B cell (primary cell): ENCODE measurements around the gene PET100. TPM values are rescaled to one million over a fixed set of nuclear protein-coding genes. Genes with fewer than 3 reads are reported as not detected.

Experiments used
- ATAC-seq: fragments of 200-7000 bp; cut with Tn5 transposase; one replicate; pipeline ENCODE4 v1.10.0; 2021; ENCODE audit warnings: low read depth, mild to moderate bottlenecking, moderate number of reproducible peaks, moderate library complexity
- CTCF ChIA-PET: fragments of 350-600 bp; sonication (Branson Sonifier 250); formaldehyde crosslinking; loops from one replicate; lab custom pipeline; 2021; ENCODE audit warnings: antibody characterized with exemption, inconsistent platforms; lab: Charles Lee
- POLR2A ChIA-PET: fragments of 350-600 bp; sonication (Branson Sonifier 250); formaldehyde crosslinking; loops from one replicate; lab custom pipeline; 2021; ENCODE audit warnings: antibody characterized with exemption; lab: Charles Lee
- DNase-seq: peaks from one replicate; pipeline ENCODE4 v3.0.0; 2013
- H2AFZ ChIP-seq: 2 replicates; pipeline ENCODE4 v1.6.1; 2012; ENCODE audit warnings: mild to moderate bottlenecking, low read depth, low read length; ENCODE audit not compliant: insufficient read depth, poor library complexity, severe bottlenecking
- H3K27ac ChIP-seq, 2 donors: 1 replicate in 1 of 2; 2 replicates in 1 of 2; pipeline ENCODE4 v1.5.1; 2012 to 2013; ENCODE audit warnings: low read length in 2 of 2, mild to moderate bottlenecking in 2 of 2, moderate library complexity in 1 of 2
- H3K27me3 ChIP-seq, 4 experiments: fragments of 200-600 bp in 1 of 4; sonication (generic) in 1 of 4; replicated peaks in 1 of 4; 1 replicate in 2 of 4; 2 replicates in 2 of 4; pipeline versions ENCODE4 v1.6.1 to v1.7.0; 2013 to 2016; ENCODE audit warnings: low read length in 3 of 4, mild to moderate bottlenecking in 2 of 4, mixed read lengths in 1 of 4, moderate library complexity in 1 of 4; ENCODE audit not compliant: insufficient read depth in 4 of 4, control insufficient read depth in 3 of 4; ENCODE audit errors: control extremely low read depth in 1 of 4
- H3K36me3 ChIP-seq, 2 experiments: replicated peaks in 1 of 2; 1 replicate in 1 of 2; 2 replicates in 1 of 2; pipeline versions ENCODE4 v1.6.1 to v1.7.1; 2013; ENCODE audit warnings: low read length in 1 of 2; ENCODE audit not compliant: insufficient read depth in 2 of 2, control insufficient read depth in 1 of 2; ENCODE audit errors: control extremely low read depth in 1 of 2, extremely low read depth in 1 of 2
- H3K4me1 ChIP-seq, 2 donors: fragments of 200-600 bp in 1 of 2; sonication (generic) in 1 of 2; 1 replicate in 1 of 2; 2 replicates in 1 of 2; pipeline versions ENCODE4 v1.5.1 to v1.6.1; 2013 to 2017; ENCODE audit warnings: low read length in 2 of 2; ENCODE audit not compliant: control insufficient read depth in 2 of 2, insufficient read depth in 2 of 2
- H3K4me2 ChIP-seq: replicated peaks from 2 replicates; pipeline ENCODE3; 2012; ENCODE audit warnings: mild to moderate bottlenecking, low read depth, low read length; ENCODE audit not compliant: poor library complexity, severe bottlenecking
- H3K4me3 ChIP-seq, 5 experiments: fragments of 200-600 bp in 1 of 5; sonication (generic) in 1 of 5; 1 replicate in 3 of 5; 2 replicates in 2 of 5; pipeline versions ENCODE4 v1.5.1 to v1.7.0; 2011 to 2016; ENCODE audit warnings: low read length in 4 of 5, mild to moderate bottlenecking in 4 of 5, low read depth in 2 of 5, control low read depth in 1 of 5, moderate library complexity in 1 of 5; ENCODE audit not compliant: insufficient read depth in 1 of 5; ENCODE audit errors: control extremely low read depth in 1 of 5, extremely low read depth in 1 of 5
- H3K79me2 ChIP-seq: fragments of 200-600 bp; sonication (generic); one replicate; pipeline ENCODE4 v1.6.0; 2016; ENCODE audit warnings: low read length; ENCODE audit not compliant: control insufficient read depth, insufficient read depth
- H3K9ac ChIP-seq: fragments of 200-600 bp; sonication (generic); 2 replicates; pipeline ENCODE4 v1.6.1; 2017; ENCODE audit warnings: mild to moderate bottlenecking, low read length, moderate library complexity
- H3K9me3 ChIP-seq, 3 donors: one replicate each; pipeline versions ENCODE4 v1.6.1 to v1.7.1; 2013; ENCODE audit warnings: low read length in 2 of 3; ENCODE audit not compliant: control insufficient read depth in 2 of 3, insufficient read depth in 1 of 3; ENCODE audit errors: control extremely low read depth in 1 of 3
- H4K20me1 ChIP-seq: 2 replicates; pipeline ENCODE4 v1.6.0; 2012; ENCODE audit warnings: mild to moderate bottlenecking, low read length; ENCODE audit not compliant: insufficient read depth, control insufficient read depth, poor library complexity, severe bottlenecking
- H3K27ac Mint-ChIP-seq: one replicate; pipeline ENCODE4 v1.8.0; 2021; ENCODE audit warnings: mixed read lengths
- H3K27me3 Mint-ChIP-seq: one replicate; pipeline ENCODE4 v1.8.0; 2021; ENCODE audit warnings: mixed read lengths
- H3K4me1 Mint-ChIP-seq: one replicate; pipeline ENCODE4 v1.8.0; 2021; ENCODE audit warnings: mixed read lengths
- H3K4me3 Mint-ChIP-seq: one replicate; pipeline ENCODE4 v1.8.0; 2021; ENCODE audit warnings: mixed read lengths
- H3K9me3 Mint-ChIP-seq: one replicate; pipeline ENCODE4 v1.8.0; 2022; ENCODE audit warnings: mixed read lengths; ENCODE audit not compliant: insufficient read depth
- CTCF ChIP-seq: fragments of 200-600 bp; IDR thresholded peaks from one replicate; pipeline ENCODE4 v1.8.0; 2022; ENCODE audit warnings: antibody characterized with exemption, mild to moderate bottlenecking
- EZH2 ChIP-seq: IDR thresholded peaks from 2 replicates; pipeline ENCODE4 v1.6.1; 2012; ENCODE audit warnings: borderline replicate concordance, low read depth, mild to moderate bottlenecking, moderate library complexity, low read length; ENCODE audit not compliant: insufficient read depth, poor library complexity, severe bottlenecking
- WGBS: methylation state at CpG from one replicate; pipeline ENCODE4 v1.1.5; 2013; ENCODE audit warnings: missing lambda C conversion rate; ENCODE audit not compliant: insufficient coverage; 5-methylcytosine and 5-hydroxymethylcytosine counted together
- intact Hi-C: fragments of 100-400 bp; cut with micrococcal nuclease; formaldehyde crosslinking; loops from one replicate; pipeline ENCODE4 v1.10.0; 2022
- polyA plus RNA-seq: library from polyadenylated mRNA; depleted of rRNA; stranded (reverse); fragments of >200 nt; gene quantifications from 2 replicates; pipeline ENCODE4 v1.2.3, GENCODE V29; 2012
- total RNA-seq, 2 donors: library from RNA; stranded (reverse); fragments of 120-200 nt in 1 of 2; gene quantifications; 1 replicate in 1 of 2; 2 replicates in 1 of 2; pipeline versions ENCODE4 v1.2.3 to v1.2.4, GENCODE V29; 2013 to 2022

PET100 gene
- total and polyA plus RNA-seq, 2 donors (not counting 1 experiment from before 2014, with no cell fraction given): 31.3 to 100 TPM

- WGBS: 34% methylated on average over 22 of the region's 30 CpGs
- H2AFZ ChIP-seq: peak overlapping the region; percentile 81
- DNase-seq: no peak
Measured at GRCh38 chr19:7637374-7638256, 8.0 kb downstream of the PET100 start.

More at GRCh38 chr19:7637374-7638256, 8.0 kb downstream of the PET100 start:
- H3K36me3 ChIP-seq: peaks cover 4 to 25% of the 10 kb centered on the region in 2 experiments
- H3K4me3 Mint-ChIP-seq: peak overlapping the region; percentile 90
- H3K9ac ChIP-seq: peak overlapping the region; percentile 86
- H3K4me1 Mint-ChIP-seq: peaks cover 38% of the 10 kb centered on the region
- H3K27me3 ChIP-seq: no peaks in the 10 kb centered on the region
- H3K27me3 Mint-ChIP-seq: no peaks in the 10 kb centered on the region
- peak overlapping the region; percentile 94 for H3K27ac Mint-ChIP-seq
- peak overlapping the region; percentile 81 to 93 for H3K27ac ChIP-seq
- no peak for ATAC-seq
- intact Hi-C loops: loop anchor here (1.0 kb wide), 2 partner anchors 8 to 21 kb away; partner anchors contain the start of genes PET100 and XAB2
- peak overlapping the region; percentile 58 to 89 (median 80) for H3K4me3 ChIP-seq
- peaks cover 0 to 7% (median 0%) of the 10 kb centered on the region in 3 donors for H3K9me3 ChIP-seq
- H4K20me1 ChIP-seq: peaks cover 24% of the 10 kb centered on the region
- CTCF ChIA-PET: interaction anchor here (0.5 to 2.1 kb wide), 5 partner anchors 11 to 775 kb away, joined by 3 to 7 read pairs (median 4); partner anchors contain the start of gene MARCHF2
- H3K4me1 ChIP-seq: peaks cover 17 to 21% of the 10 kb centered on the region in 2 donors
- POLR2A ChIA-PET: interaction anchor here (1.0 kb wide), 1 partner anchor 103 kb away, joined by 3 read pairs; no protein-coding TSS in a partner anchor
- no peak for TF ChIP-seq EZH2
- no peak for TF ChIP-seq CTCF
- H3K79me2 ChIP-seq: peaks cover 59% of the 10 kb centered on the region
- H3K9me3 Mint-ChIP-seq: no peaks in the 10 kb centered on the region
- H3K4me2 ChIP-seq: peak overlapping the region; percentile 97
